Panc1 (cell line): ENCODE measurements around the gene FLVCR1. TPM values are rescaled to one million over a fixed set of nuclear protein-coding genes. Genes with fewer than 3 reads are reported as not detected.

Experiments
- ATAC-seq: fragments of 200-7000 bp; cut with Tn5 transposase; 2 replicates; pipeline ENCODE4 v1.9.1; 2020; ENCODE audit warnings: mild to moderate bottlenecking, moderate library complexity
- Bru-seq: library from RNA; stranded (reverse); fragments of 400-500 nt; gene quantifications from one replicate; lab custom pipeline; 2021; lab: Mats Ljungman, UMichigan
- BruChase-seq, 2 experiments: library from RNA; stranded (reverse); fragments of 400-500 nt; gene quantifications; one replicate each; lab custom pipeline; 2021; lab: Mats Ljungman, UMichigan
- BruUV-seq: library from RNA; stranded (reverse); fragments of 400-500 nt; replicated peaks from 2 replicates; lab custom pipeline; 2021; lab: Mats Ljungman, UMichigan
- CTCF ChIA-PET: fragments of 300-600 bp; sonication (Branson Sonifier 250); formaldehyde crosslinking; loops from one replicate; lab custom pipeline; 2022; ENCODE audit warnings: antibody characterized with exemption; lab: Charles Lee
- POLR2A ChIA-PET: fragments of 300-600 bp; sonication (Branson Sonifier 250); formaldehyde crosslinking; loops from one replicate; lab custom pipeline; 2022; ENCODE audit warnings: antibody characterized with exemption; lab: Charles Lee
- DNase-seq: peaks from one replicate; pipeline ENCODE4 v3.0.0-alpha.2; 2010; ENCODE audit warnings: low read depth, low spot score
- H3K27ac ChIP-seq: 2 replicates; pipeline ENCODE4 v1.5.1; 2011; ENCODE audit warnings: mild to moderate bottlenecking, low read length, inconsistent platforms
- H3K27me3 ChIP-seq: fragments of 200-500 bp; sonication (Bioruptor generic); 2 replicates; pipeline ENCODE4 v1.6.0; 2014; ENCODE audit warnings: low read length, inconsistent platforms; ENCODE audit not compliant: control insufficient read depth, insufficient read depth
- H3K36me3 ChIP-seq: fragments of 200-500 bp; sonication (Bioruptor generic); 2 replicates; pipeline ENCODE4 v1.5.1; 2014; ENCODE audit warnings: inconsistent platforms, mild to moderate bottlenecking, low read length, moderate library complexity; ENCODE audit not compliant: control insufficient read depth, insufficient read depth
- H3K4me1 ChIP-seq: 2 replicates; pipeline ENCODE4 v1.5.1; 2011; ENCODE audit warnings: inconsistent platforms, mild to moderate bottlenecking, low read length, moderate library complexity; ENCODE audit not compliant: control insufficient read depth, insufficient read depth
- H3K4me3 ChIP-seq, 2 experiments: 2 replicates each; pipeline ENCODE4 v1.5.1; 2011 to 2012; ENCODE audit warnings: low read depth in 2 of 2, low read length in 2 of 2, mild to moderate bottlenecking in 2 of 2, inconsistent platforms in 1 of 2, moderate library complexity in 1 of 2
- H3K9me3 ChIP-seq: fragments of 200-500 bp; sonication (Bioruptor generic); 2 replicates; pipeline ENCODE4 v1.5.1; 2014; ENCODE audit warnings: low read depth, mild to moderate bottlenecking, inconsistent platforms, low read length, moderate library complexity; ENCODE audit not compliant: control insufficient read depth, insufficient read depth
- POLR2AphosphoS5 ChIP-seq: IDR thresholded peaks from 2 replicates; pipeline ENCODE4 v1.6.1; 2012; ENCODE audit warnings: mild to moderate bottlenecking, low read depth, low read length, moderate library complexity
- SIN3A ChIP-seq: IDR thresholded peaks from 2 replicates; pipeline ENCODE4 v1.6.1; 2012; ENCODE audit warnings: low read depth, mild to moderate bottlenecking, low read length, moderate library complexity, borderline replicate concordance; ENCODE audit not compliant: insufficient read depth
- TCF7L2 ChIP-seq: IDR thresholded peaks from 2 replicates; pipeline ENCODE4 v1.6.1; 2011; ENCODE audit warnings: mild to moderate bottlenecking, low read depth, low read length, inconsistent platforms
- in situ Hi-C: cut with HindIII; loops from 2 replicates; pipeline ENCODE4 v1.10.0; 2016; ENCODE audit warnings: low sequenced_read_pairs, low pct_unique_long_range_greater_than_20kb
- intact Hi-C: fragments of 100-400 bp; cut with micrococcal nuclease; formaldehyde crosslinking; loops from one replicate; pipeline ENCODE4 v1.10.0; 2022; ENCODE audit not compliant: unreplicated experiment
- long read RNA-seq: library from polyadenylated mRNA; unstranded; transcript quantifications from one replicate; pipeline ENCODE4 v2.0.0, GENCODE V29; 2021; ENCODE audit not compliant: unreplicated experiment
- polyA plus RNA-seq: library from polyadenylated mRNA; unstranded; fragments of >200 nt; gene quantifications from one replicate; pipeline ENCODE4 v1.2.1, GENCODE V29; 2012; ENCODE audit warnings: missing spikeins; ENCODE audit not compliant: insufficient read length
- total RNA-seq: library from RNA; stranded (reverse); gene quantifications from one replicate; pipeline ENCODE4 v1.2.1, GENCODE V29; 2021; ENCODE audit not compliant: unreplicated experiment
- TF ChIP-seq, protein P1 (sequence below), 2 experiments: IDR thresholded peaks; 2 replicates each; pipeline ENCODE4 v1.6.1; 2011 to 2012; ENCODE audit warnings: low read depth in 2 of 2, control low read depth in 1 of 2, low read length in 1 of 2, mild to moderate bottlenecking in 1 of 2, moderate library complexity in 1 of 2; ENCODE audit not compliant: insufficient read depth in 1 of 2
- TF ChIP-seq, protein P2 (sequence below): fragments of 450-650 bp; IDR thresholded peaks from 2 replicates; pipeline ENCODE4 v1.5.1; 2017; ENCODE audit warnings: mild to moderate bottlenecking

Gene FLVCR1
- total RNA-seq: 21.4 TPM
- 4.9 TPM for polyA plus RNA-seq
- Bru-seq, nascent RNA: percentile 83 among the genes with signal in this experiment
- BruChase-seq, experiment 1, labeled RNA remaining after a 2-hour chase: percentile 90 among the genes with signal in this experiment
- percentile 88 among the genes with signal in this experiment for BruChase-seq, experiment 2, labeled RNA remaining after a 6-hour chase
- long read RNA-seq, full-length matches to known transcripts: 21 of 26 reads
- long read RNA-seq, partial matches to known transcripts: 0 of 26 reads
- long read RNA-seq, other reads (novel, unspliced or antisense): 5 of 26 reads

DNA sequence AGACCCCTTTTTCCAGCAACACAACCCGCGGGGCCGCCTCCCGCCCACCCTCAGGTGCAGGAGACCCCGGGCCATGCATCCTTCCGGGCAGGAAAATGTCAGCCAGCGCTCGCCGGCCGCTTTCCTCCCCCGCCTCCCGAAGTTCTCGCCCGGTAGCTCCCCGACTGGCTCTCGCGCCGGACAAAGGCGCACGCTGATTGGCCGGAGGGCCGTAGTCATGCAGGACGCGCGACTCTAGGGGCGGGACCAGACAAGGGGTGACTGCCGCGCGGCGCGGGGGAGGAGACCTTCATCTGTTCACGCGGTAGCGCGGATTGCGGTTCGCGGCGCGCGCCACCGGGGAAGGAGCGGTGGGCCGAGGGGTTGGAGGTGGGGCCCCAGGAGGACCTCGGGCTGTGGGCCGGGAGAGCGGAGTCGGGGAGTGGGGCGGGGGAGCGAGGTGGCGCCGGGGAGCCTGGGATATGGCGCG lies at the start of gene FLVCR1:
Gene FLVCR1 (plus strand): TSS at position 284 of the 469 bp plus-strand sequence. CDS start 178 bp downstream, at position 462.
- TF ChIP-seq SIN3A (no peak), POLR2AphosphoS5 (peak; percentile 71)
- intact Hi-C loops: no loop called here
- peak within 1 kb of the TSS; percentile 82 for H3K4me3 ChIP-seq
- peaks cover 23% of the 10 kb centered on the region for H3K4me1 ChIP-seq
- CTCF ChIA-PET: interaction anchor here (0.5 to 1.3 kb wide), 4 partner anchors 10 to 43 kb away, joined by 3 to 4 read pairs (median 3); no protein-coding TSS in a partner anchor
- H3K27ac ChIP-seq: peak within 1 kb of the TSS; percentile 91
- H3K9me3 ChIP-seq: no peaks in the 10 kb centered on the region
- ATAC-seq (peak; percentile 99), DNase-seq (peak; percentile 62)
- POLR2A ChIA-PET: interaction anchor here (0.6 to 0.8 kb wide), 6 partner anchors 18 to 818 kb away, joined by 3 to 9 read pairs (median 5); no protein-coding TSS in a partner anchor
- in situ Hi-C loops: no loop called here
- no peaks in the 10 kb centered on the region for H3K27me3 ChIP-seq
- H3K36me3 ChIP-seq: no peaks in the 10 kb centered on the region; the same call in none of the 2 replicates
- BruUV-seq: no TSS peak

- Histone ChIP-seq H3K4me1 (0 out of 2 replicates have a peak, but pooled peaks cover 3% of the 10 kb centered on the region), H3K27me3 (no peaks in the 10 kb centered on the region), H3K27ac (no peak overlapping the region), H3K36me3 (no peaks in the 10 kb centered on the region), H3K4me3 (no peak overlapping the region), H3K9me3 (no peaks in the 10 kb centered on the region)
- POLR2A ChIA-PET: interaction anchor here (0.6 kb wide), 1 partner anchor 903 kb away, joined by 3 read pairs; no protein-coding TSS in a partner anchor
- DNase-seq (no peak), ATAC-seq (no peak)
- intact Hi-C loops: loop anchor here (5.0 kb wide), 1 partner anchor 183 kb away; no protein-coding TSS in a partner anchor
- CTCF ChIA-PET: interaction anchor here (0.5 to 1.2 kb wide), 4 partner anchors 43 to 529 kb away, joined by 3 to 4 read pairs (median 4); partner anchors contain the start of gene FLVCR1
- in situ Hi-C loops: no loop called here
- BruUV-seq: no TSS peak
- TF ChIP-seq, protein P1, sequence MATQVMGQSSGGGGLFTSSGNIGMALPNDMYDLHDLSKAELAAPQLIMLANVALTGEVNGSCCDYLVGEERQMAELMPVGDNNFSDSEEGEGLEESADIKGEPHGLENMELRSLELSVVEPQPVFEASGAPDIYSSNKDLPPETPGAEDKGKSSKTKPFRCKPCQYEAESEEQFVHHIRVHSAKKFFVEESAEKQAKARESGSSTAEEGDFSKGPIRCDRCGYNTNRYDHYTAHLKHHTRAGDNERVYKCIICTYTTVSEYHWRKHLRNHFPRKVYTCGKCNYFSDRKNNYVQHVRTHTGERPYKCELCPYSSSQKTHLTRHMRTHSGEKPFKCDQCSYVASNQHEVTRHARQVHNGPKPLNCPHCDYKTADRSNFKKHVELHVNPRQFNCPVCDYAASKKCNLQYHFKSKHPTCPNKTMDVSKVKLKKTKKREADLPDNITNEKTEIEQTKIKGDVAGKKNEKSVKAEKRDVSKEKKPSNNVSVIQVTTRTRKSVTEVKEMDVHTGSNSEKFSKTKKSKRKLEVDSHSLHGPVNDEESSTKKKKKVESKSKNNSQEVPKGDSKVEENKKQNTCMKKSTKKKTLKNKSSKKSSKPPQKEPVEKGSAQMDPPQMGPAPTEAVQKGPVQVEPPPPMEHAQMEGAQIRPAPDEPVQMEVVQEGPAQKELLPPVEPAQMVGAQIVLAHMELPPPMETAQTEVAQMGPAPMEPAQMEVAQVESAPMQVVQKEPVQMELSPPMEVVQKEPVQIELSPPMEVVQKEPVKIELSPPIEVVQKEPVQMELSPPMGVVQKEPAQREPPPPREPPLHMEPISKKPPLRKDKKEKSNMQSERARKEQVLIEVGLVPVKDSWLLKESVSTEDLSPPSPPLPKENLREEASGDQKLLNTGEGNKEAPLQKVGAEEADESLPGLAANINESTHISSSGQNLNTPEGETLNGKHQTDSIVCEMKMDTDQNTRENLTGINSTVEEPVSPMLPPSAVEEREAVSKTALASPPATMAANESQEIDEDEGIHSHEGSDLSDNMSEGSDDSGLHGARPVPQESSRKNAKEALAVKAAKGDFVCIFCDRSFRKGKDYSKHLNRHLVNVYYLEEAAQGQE (IDR thresholded peaks at IDR 0.05; ENCODE audit: insufficient read depth in 1 of 2, low read depth in 2 of 2, low read length in 1 of 2): no peak
- TF ChIP-seq TCF7L2 (no peak), SIN3A (no peak), POLR2AphosphoS5 (no peak)
- TF ChIP-seq, protein P2, sequence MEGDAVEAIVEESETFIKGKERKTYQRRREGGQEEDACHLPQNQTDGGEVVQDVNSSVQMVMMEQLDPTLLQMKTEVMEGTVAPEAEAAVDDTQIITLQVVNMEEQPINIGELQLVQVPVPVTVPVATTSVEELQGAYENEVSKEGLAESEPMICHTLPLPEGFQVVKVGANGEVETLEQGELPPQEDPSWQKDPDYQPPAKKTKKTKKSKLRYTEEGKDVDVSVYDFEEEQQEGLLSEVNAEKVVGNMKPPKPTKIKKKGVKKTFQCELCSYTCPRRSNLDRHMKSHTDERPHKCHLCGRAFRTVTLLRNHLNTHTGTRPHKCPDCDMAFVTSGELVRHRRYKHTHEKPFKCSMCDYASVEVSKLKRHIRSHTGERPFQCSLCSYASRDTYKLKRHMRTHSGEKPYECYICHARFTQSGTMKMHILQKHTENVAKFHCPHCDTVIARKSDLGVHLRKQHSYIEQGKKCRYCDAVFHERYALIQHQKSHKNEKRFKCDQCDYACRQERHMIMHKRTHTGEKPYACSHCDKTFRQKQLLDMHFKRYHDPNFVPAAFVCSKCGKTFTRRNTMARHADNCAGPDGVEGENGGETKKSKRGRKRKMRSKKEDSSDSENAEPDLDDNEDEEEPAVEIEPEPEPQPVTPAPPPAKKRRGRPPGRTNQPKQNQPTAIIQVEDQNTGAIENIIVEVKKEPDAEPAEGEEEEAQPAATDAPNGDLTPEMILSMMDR: no peak
Observed at GRCh38 chr1:212814537-212815334, 43.3 kb upstream of the FLVCR1 start.
